Measurements from ENCODE around the gene SOST. TPM values are rescaled to one million over a fixed set of nuclear protein-coding genes. Genes with fewer than 3 reads are reported as not detected.
A peak's percentile ranks its signal among the peaks of the same experiment; 100 is the strongest.

The SOST gene
- total and polyA plus RNA-seq, 2 donors (not counting 3 experiments of a cell fraction or from before 2014, with no cell fraction given) = not detected

GRCh38 chr17:43723697-43724359 is 34.8 kb downstream of the SOST start:
- no peak overlapping the region for H2AFZ ChIP-seq (ENCODE audit: low read depth, low read length)
- no peaks in the 10 kb centered on the region for H3K27me3 ChIP-seq (ENCODE audit: control insufficient read depth in 2 of 2, insufficient read depth in 2 of 2, low read length in 2 of 2)
- no peaks in the 10 kb centered on the region for H3K79me2 ChIP-seq (ENCODE audit: control insufficient read depth, insufficient read depth, low read length)
- no peak overlapping the region for H3K4me2 ChIP-seq (ENCODE audit: insufficient read depth, low read length)
- no peak overlapping the region for H3K4me3 ChIP-seq (replicated peaks in 1 of 3; ENCODE audit: insufficient read depth in 1 of 3, low read depth in 1 of 3, low read length in 3 of 3)
- H4K20me1 ChIP-seq (replicated peaks; ENCODE audit: control insufficient read depth, extremely low read depth, insufficient read depth, low read length) = no peaks in the 10 kb centered on the region
- POLR2A ChIA-PET = no interaction called here
- no peaks in the 10 kb centered on the region for H3K9me3 ChIP-seq (replicated peaks; ENCODE audit: control insufficient read depth, insufficient read depth, low read length)
- no peak overlapping the region for H3K27ac ChIP-seq (ENCODE audit: insufficient read depth, low read depth, low read length)
- H3K9ac ChIP-seq (replicated peaks; ENCODE audit: extremely low read depth, insufficient read depth, low read length) = no peak overlapping the region
- intact Hi-C loops (cut with micrococcal nuclease) = no loop called here
- DNase-seq (ENCODE audit: low read depth, low spot score) = no peak
- dilution Hi-C loops (cut with MboI; ENCODE audit: extremely low pct_ligation_motif_present, low sequenced_read_pairs) = no loop called here
- TF ChIP-seq EZH2 (IDR thresholded peaks at IDR 0.05; ENCODE audit: borderline replicate concordance, low read depth, low read length, severe bottlenecking) = no peak
- TF ChIP-seq MYC (IDR thresholded peaks at IDR 0.05; ENCODE audit: low read depth, low read length) = no peak
- no peak for TF ChIP-seq POLR2A (IDR thresholded peaks at IDR 0.05; ENCODE audit: low read depth, low read length)
- no peak for TF ChIP-seq FOS (IDR thresholded peaks at IDR 0.05; ENCODE audit: borderline replicate concordance, insufficient read depth, low read length)
- no peak for TF ChIP-seq JUN (IDR thresholded peaks at IDR 0.05; ENCODE audit: borderline replicate concordance, insufficient read depth, insufficient read length, low read depth)
- no peak for TF ChIP-seq GATA2 (IDR thresholded peaks at IDR 0.05; ENCODE audit: insufficient read depth, insufficient read length, low read depth, low read length)
- TF ChIP-seq POLR2AphosphoS5 (IDR thresholded peaks at IDR 0.05; ENCODE audit: insufficient read depth, low read depth, low read length) = no peak
- TF ChIP-seq, protein P1, sequence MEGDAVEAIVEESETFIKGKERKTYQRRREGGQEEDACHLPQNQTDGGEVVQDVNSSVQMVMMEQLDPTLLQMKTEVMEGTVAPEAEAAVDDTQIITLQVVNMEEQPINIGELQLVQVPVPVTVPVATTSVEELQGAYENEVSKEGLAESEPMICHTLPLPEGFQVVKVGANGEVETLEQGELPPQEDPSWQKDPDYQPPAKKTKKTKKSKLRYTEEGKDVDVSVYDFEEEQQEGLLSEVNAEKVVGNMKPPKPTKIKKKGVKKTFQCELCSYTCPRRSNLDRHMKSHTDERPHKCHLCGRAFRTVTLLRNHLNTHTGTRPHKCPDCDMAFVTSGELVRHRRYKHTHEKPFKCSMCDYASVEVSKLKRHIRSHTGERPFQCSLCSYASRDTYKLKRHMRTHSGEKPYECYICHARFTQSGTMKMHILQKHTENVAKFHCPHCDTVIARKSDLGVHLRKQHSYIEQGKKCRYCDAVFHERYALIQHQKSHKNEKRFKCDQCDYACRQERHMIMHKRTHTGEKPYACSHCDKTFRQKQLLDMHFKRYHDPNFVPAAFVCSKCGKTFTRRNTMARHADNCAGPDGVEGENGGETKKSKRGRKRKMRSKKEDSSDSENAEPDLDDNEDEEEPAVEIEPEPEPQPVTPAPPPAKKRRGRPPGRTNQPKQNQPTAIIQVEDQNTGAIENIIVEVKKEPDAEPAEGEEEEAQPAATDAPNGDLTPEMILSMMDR (IDR thresholded peaks at IDR 0.05; ENCODE audit: extremely low read depth in 1 of 2, insufficient read depth in 1 of 2, low read depth in 1 of 2, low read length in 2 of 2) = no peak
- TF ChIP-seq, protein P2, sequence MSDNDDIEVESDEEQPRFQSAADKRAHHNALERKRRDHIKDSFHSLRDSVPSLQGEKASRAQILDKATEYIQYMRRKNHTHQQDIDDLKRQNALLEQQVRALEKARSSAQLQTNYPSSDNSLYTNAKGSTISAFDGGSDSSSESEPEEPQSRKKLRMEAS (IDR thresholded peaks at IDR 0.05; ENCODE audit: insufficient read depth, insufficient read length) = no peak
- CTCF ChIA-PET = interaction anchor here (1.0 to 1.8 kb wide), 2 partner anchors 10 to 43 kb away, joined by 3 to 5 read pairs; no protein-coding TSS in a partner anchor
- H3K4me1 ChIP-seq (ENCODE audit: control insufficient read depth, extremely low read depth, insufficient read depth, low read length) = peaks cover 6% of the 10 kb centered on the region
- no peaks in the 10 kb centered on the region for H3K9me1 ChIP-seq (replicated peaks; ENCODE audit: control insufficient read depth, extremely low read depth, insufficient read depth, low read length)
- peak; percentile 48 for FAIRE-seq
- no peaks in the 10 kb centered on the region for H3K36me3 ChIP-seq (ENCODE audit: control insufficient read depth in 2 of 2, extremely low read depth in 1 of 2, insufficient read depth in 2 of 2, low read length in 2 of 2)
- BruUV-seq (replicated peaks) = no TSS peak
